Measurements from ENCODE around the gene TMED4.

DNA sequence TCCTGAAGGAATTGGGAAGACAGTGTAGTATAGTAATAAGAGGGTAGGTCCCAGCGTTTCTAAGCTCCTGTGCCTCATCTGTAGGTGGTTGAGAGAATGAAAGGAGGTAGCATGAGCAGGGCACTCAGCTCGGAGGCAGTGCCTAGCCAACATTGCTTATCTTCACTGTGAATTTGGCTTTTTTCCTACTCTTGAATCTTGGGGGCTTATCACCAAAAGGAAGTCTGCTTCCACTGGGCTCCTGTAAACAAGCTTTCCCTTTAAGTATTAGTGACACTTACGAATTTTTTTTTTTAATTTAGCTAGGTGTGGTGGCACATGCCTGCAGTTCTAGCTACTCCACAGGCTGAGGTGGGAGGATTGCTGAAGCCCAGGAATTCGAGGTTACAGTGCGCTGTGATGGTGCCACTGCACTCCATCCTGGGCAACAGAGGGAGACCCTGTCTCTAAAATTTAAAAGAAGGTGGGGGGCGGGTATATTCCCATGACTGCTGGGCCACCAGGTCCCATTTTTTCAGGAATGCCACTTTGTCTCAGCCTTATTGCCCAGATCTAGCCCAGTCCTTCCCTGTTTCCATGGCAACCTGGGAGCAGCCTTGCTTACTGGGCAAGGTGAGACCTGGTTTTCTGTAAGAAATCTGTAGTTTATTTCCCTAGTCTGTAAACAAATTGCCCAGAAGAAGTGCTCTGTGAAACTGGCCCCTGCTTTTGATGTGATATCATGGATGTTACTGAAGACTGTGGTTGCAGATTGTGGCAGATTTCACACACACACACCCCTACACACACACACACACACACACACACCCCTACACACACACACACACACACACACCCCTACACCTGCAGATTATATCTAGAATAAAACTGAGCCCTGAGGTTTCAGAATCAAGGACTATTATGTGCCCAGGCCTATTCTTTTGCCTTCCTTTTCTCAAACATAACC is 43.8 kb upstream of the TMED4 start:
- TF ChIP-seq, protein P1, sequence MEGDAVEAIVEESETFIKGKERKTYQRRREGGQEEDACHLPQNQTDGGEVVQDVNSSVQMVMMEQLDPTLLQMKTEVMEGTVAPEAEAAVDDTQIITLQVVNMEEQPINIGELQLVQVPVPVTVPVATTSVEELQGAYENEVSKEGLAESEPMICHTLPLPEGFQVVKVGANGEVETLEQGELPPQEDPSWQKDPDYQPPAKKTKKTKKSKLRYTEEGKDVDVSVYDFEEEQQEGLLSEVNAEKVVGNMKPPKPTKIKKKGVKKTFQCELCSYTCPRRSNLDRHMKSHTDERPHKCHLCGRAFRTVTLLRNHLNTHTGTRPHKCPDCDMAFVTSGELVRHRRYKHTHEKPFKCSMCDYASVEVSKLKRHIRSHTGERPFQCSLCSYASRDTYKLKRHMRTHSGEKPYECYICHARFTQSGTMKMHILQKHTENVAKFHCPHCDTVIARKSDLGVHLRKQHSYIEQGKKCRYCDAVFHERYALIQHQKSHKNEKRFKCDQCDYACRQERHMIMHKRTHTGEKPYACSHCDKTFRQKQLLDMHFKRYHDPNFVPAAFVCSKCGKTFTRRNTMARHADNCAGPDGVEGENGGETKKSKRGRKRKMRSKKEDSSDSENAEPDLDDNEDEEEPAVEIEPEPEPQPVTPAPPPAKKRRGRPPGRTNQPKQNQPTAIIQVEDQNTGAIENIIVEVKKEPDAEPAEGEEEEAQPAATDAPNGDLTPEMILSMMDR (IDR thresholded peaks at IDR 0.05; ENCODE audit: low read depth, low read length, missing input control) = no peak
- TF ChIP-seq FOXA2 (IDR thresholded peaks at IDR 0.05) = no peak
- TF ChIP-seq RXRA (IDR thresholded peaks at IDR 0.05) = no peak
- no peak for TF ChIP-seq GABPA (IDR thresholded peaks at IDR 0.05 in 1 of 2, conservative IDR thresholded peaks at IDR 0.05 in 1 of 2)
- TF ChIP-seq, protein P2, sequence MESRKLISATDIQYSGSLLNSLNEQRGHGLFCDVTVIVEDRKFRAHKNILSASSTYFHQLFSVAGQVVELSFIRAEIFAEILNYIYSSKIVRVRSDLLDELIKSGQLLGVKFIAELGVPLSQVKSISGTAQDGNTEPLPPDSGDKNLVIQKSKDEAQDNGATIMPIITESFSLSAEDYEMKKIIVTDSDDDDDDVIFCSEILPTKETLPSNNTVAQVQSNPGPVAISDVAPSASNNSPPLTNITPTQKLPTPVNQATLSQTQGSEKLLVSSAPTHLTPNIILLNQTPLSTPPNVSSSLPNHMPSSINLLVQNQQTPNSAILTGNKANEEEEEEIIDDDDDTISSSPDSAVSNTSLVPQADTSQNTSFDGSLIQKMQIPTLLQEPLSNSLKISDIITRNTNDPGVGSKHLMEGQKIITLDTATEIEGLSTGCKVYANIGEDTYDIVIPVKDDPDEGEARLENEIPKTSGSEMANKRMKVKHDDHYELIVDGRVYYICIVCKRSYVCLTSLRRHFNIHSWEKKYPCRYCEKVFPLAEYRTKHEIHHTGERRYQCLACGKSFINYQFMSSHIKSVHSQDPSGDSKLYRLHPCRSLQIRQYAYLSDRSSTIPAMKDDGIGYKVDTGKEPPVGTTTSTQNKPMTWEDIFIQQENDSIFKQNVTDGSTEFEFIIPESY (IDR thresholded peaks at IDR 0.05) = no peak
- TF ChIP-seq YY1 (IDR thresholded peaks at IDR 0.05) = no peak
- no peak for TF ChIP-seq RAD21 (IDR thresholded peaks at IDR 0.05)
- TF ChIP-seq, protein P3, sequence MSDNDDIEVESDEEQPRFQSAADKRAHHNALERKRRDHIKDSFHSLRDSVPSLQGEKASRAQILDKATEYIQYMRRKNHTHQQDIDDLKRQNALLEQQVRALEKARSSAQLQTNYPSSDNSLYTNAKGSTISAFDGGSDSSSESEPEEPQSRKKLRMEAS (IDR thresholded peaks at IDR 0.05) = no peak
- TF ChIP-seq, protein P4, sequence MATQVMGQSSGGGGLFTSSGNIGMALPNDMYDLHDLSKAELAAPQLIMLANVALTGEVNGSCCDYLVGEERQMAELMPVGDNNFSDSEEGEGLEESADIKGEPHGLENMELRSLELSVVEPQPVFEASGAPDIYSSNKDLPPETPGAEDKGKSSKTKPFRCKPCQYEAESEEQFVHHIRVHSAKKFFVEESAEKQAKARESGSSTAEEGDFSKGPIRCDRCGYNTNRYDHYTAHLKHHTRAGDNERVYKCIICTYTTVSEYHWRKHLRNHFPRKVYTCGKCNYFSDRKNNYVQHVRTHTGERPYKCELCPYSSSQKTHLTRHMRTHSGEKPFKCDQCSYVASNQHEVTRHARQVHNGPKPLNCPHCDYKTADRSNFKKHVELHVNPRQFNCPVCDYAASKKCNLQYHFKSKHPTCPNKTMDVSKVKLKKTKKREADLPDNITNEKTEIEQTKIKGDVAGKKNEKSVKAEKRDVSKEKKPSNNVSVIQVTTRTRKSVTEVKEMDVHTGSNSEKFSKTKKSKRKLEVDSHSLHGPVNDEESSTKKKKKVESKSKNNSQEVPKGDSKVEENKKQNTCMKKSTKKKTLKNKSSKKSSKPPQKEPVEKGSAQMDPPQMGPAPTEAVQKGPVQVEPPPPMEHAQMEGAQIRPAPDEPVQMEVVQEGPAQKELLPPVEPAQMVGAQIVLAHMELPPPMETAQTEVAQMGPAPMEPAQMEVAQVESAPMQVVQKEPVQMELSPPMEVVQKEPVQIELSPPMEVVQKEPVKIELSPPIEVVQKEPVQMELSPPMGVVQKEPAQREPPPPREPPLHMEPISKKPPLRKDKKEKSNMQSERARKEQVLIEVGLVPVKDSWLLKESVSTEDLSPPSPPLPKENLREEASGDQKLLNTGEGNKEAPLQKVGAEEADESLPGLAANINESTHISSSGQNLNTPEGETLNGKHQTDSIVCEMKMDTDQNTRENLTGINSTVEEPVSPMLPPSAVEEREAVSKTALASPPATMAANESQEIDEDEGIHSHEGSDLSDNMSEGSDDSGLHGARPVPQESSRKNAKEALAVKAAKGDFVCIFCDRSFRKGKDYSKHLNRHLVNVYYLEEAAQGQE (IDR thresholded peaks at IDR 0.05) = no peak
- no peak for TF ChIP-seq JUND (IDR thresholded peaks at IDR 0.05)
- TF ChIP-seq, protein P5, sequence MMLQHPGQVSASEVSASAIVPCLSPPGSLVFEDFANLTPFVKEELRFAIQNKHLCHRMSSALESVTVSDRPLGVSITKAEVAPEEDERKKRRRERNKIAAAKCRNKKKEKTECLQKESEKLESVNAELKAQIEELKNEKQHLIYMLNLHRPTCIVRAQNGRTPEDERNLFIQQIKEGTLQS (IDR thresholded peaks at IDR 0.05) = no peak
